ENCODE results near the gene LYPD6B.

Gene LYPD6B

GRCh38 chr2:149152469-149152953 lies 114.0 kb downstream of the LYPD6B start:
- Histone ChIP-seq H3K27me3 (ENCODE audit: control insufficient read depth, insufficient read depth, low read length) (no peaks in the 10 kb centered on the region), H3K4me1 (ENCODE audit: control insufficient read depth, insufficient read depth, low read length) (no peaks in the 10 kb centered on the region), H3K27ac (ENCODE audit: low read depth, low read length) (no peak overlapping the region), H3K4me3 (ENCODE audit: low read length) (no peak overlapping the region), H3K9ac (ENCODE audit: low read length) (no peak overlapping the region), H3K36me3 (ENCODE audit: control insufficient read depth, insufficient read depth, low read length) (no peaks in the 10 kb centered on the region)

DNA sequence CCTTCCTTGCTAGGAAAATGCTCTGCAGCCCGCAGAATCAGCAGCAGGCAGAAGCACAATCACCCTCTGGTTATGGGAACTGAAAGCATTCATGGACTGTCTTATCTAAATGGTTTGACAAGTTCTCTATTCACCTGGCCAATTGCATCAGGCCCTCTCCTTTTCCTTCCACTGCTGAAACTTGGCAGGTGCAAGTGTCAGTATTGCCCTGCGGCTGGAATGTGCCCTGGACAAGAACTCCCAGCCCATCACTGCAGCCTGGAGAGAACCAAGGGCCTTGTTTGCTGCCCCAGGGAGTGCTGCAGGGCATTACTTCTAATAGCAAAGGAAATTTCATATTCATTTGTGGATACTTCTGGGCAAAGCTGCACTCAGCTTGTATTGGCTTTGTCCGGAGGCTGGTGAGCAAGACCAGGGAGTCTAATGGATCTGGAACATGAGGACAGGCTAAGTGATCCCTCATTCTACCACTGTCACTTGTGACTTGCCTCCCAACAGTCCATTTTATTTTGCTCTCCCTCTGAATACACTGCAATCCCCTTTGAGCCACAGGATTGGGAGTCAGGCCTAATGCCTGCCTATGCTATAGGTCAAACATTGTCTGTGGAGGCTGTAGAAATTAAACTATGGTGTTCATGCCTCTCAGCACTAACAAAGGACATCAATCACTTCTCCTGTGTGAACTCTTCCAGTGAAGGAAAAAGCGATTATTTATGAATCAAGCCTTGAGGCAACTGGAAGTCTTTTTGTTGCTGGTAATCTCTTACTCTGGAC lies 116.9 kb downstream of the LYPD6B start:
- Histone ChIP-seq H3K9ac (ENCODE audit: low read length) (no peak overlapping the region), H3K4me3 (ENCODE audit: low read length) (no peak overlapping the region), H3K4me1 (ENCODE audit: control insufficient read depth, insufficient read depth, low read length) (no peaks in the 10 kb centered on the region), H3K36me3 (ENCODE audit: control insufficient read depth, insufficient read depth, low read length) (no peaks in the 10 kb centered on the region), H3K27ac (ENCODE audit: low read depth, low read length) (no peak overlapping the region), H3K27me3 (ENCODE audit: control insufficient read depth, insufficient read depth, low read length) (no peaks in the 10 kb centered on the region)

- Histone ChIP-seq H3K27ac (ENCODE audit: low read depth, low read length) (no peak overlapping the region), H3K4me1 (ENCODE audit: control insufficient read depth, insufficient read depth, low read length) (no peaks in the 10 kb centered on the region), H3K4me3 (ENCODE audit: low read length) (no peak overlapping the region), H3K9ac (ENCODE audit: low read length) (no peak overlapping the region), H3K36me3 (ENCODE audit: control insufficient read depth, insufficient read depth, low read length) (no peaks in the 10 kb centered on the region), H3K27me3 (ENCODE audit: control insufficient read depth, insufficient read depth, low read length) (no peaks in the 10 kb centered on the region)
Measured at GRCh38 chr2:149155988-149156387, 117.5 kb downstream of the LYPD6B start.

GRCh38 chr2:149156971-149157740 lies 118.7 kb downstream of the LYPD6B start:
- no peak overlapping the region for H3K27ac ChIP-seq (ENCODE audit: low read depth, low read length)
- H3K4me1 ChIP-seq (ENCODE audit: control insufficient read depth, insufficient read depth, low read length) = no peaks in the 10 kb centered on the region
- H3K36me3 ChIP-seq (ENCODE audit: control insufficient read depth, insufficient read depth, low read length) = no peaks in the 10 kb centered on the region
- no peaks in the 10 kb centered on the region for H3K27me3 ChIP-seq (ENCODE audit: control insufficient read depth, insufficient read depth, low read length)
- H3K9ac ChIP-seq (ENCODE audit: low read length) = no peak overlapping the region
- H3K4me3 ChIP-seq (ENCODE audit: low read length) = no peak overlapping the region

DNA sequence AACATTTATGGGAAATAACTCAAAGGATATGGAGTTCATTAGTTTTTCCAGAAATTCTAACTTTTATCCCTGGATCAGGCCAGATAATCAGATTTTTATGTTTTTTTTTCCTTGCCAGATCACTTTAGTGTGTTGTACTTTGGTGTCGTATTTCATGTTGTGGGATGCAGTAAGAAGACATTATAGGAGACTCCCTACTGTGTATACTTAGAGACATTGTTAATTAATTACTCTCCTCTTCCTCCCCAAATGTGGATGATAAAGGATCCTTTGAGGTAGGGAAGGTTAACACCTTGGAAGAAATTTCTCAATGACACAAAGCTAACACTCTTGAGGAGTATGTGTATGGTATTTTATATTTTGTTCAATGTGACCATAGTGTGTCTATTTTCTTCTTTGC lies 120.5 kb downstream of the LYPD6B start:
- Histone ChIP-seq H3K36me3 (ENCODE audit: control insufficient read depth, insufficient read depth, low read length) (no peaks in the 10 kb centered on the region), H3K9ac (ENCODE audit: low read length) (no peak overlapping the region), H3K4me3 (ENCODE audit: low read length) (no peak overlapping the region), H3K27ac (ENCODE audit: low read depth, low read length) (no peak overlapping the region), H3K4me1 (ENCODE audit: control insufficient read depth, insufficient read depth, low read length) (no peaks in the 10 kb centered on the region), H3K27me3 (ENCODE audit: control insufficient read depth, insufficient read depth, low read length) (no peaks in the 10 kb centered on the region)

- no peaks in the 10 kb centered on the region for H3K27me3 ChIP-seq (ENCODE audit: control insufficient read depth, insufficient read depth, low read length)
Measured at GRCh38 chr2:149160195-149160594, 121.7 kb downstream of the LYPD6B start.

DNA sequence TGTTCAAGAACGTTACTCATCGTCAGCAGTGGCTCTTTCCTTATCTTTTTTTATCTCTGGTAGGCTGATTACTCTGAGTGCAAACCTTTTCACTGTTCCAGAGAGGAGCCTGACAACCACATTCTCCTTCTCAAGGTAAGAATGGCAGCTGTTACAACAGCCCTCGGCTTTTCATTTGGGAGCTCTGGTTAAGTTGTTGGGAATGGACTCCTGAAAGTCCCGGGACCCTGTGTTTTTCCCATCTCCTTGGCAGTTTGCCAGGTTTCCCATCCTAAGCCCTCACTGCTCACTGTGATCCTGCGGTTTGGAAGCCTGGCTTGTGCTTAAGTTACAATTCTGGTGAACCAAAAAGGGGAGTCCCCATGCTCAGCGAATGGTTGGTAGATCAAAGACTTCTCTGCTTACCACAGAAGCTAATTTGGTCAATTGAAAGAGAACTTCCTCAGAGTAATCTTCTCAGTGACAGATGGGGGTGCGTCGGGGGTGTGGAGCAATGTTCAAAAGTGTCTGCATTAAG lies 122.3 kb downstream of the LYPD6B start:
- H3K27me3 ChIP-seq (ENCODE audit: control insufficient read depth, insufficient read depth, low read length) = no peaks in the 10 kb centered on the region
- no peaks in the 10 kb centered on the region for H3K4me1 ChIP-seq (ENCODE audit: control insufficient read depth, insufficient read depth, low read length)
- H3K9ac ChIP-seq (ENCODE audit: low read length) = no peak overlapping the region
- H3K36me3 ChIP-seq (ENCODE audit: control insufficient read depth, insufficient read depth, low read length) = no peaks in the 10 kb centered on the region
- no peak overlapping the region for H3K27ac ChIP-seq (ENCODE audit: low read depth, low read length)
- H3K4me3 ChIP-seq (ENCODE audit: low read length) = no peak overlapping the region

More at GRCh38 chr2:149160195-149160594, 121.7 kb downstream of the LYPD6B start:
- Histone ChIP-seq H3K27ac (ENCODE audit: low read depth, low read length) (no peak overlapping the region), H3K4me3 (ENCODE audit: low read length) (no peak overlapping the region), H3K9ac (ENCODE audit: low read length) (no peak overlapping the region), H3K4me1 (ENCODE audit: control insufficient read depth, insufficient read depth, low read length) (no peaks in the 10 kb centered on the region), H3K36me3 (ENCODE audit: control insufficient read depth, insufficient read depth, low read length) (no peaks in the 10 kb centered on the region)

DNA sequence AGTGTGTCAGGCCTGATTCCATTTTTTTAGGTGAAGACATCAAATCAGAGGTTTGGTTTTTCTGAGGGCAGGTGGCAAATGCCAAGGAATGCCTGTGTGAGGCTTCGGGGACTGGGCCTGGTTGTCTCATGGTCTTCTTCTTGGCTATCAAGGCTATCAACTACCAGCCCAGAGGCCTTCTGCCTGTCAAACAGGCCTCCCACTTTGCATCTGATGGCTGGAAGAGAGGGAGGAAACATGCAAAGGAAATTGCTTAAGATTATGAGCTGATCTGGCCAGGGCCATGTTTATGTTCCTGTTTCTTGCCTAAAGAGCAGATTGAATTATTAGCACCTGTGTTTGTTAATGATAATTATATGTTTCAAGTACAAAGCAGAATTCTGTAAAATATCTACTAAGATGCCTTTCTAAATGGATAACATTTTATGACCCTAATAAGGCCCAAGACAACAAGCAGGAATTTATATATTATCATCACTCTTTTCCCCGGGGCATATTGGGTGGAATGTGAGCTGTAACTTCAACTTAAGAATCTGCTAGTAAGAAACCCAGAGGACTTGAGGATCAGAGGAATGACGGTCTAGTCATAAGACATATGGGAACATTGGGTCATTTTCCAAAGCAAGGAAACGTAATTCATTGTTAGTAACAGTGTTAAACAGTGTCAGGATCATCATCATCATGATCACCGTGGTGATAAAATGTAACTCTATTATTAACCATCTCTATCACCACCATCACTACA lies 123.2 kb downstream of the LYPD6B start:
- no peaks in the 10 kb centered on the region for H3K36me3 ChIP-seq (ENCODE audit: control insufficient read depth, insufficient read depth, low read length)
- H3K27me3 ChIP-seq (ENCODE audit: control insufficient read depth, insufficient read depth, low read length) = no peaks in the 10 kb centered on the region
- H3K4me3 ChIP-seq (ENCODE audit: low read length) = no peak overlapping the region
- no peaks in the 10 kb centered on the region for H3K4me1 ChIP-seq (ENCODE audit: control insufficient read depth, insufficient read depth, low read length)
- no peak overlapping the region for H3K27ac ChIP-seq (ENCODE audit: low read depth, low read length)
- no peak overlapping the region for H3K9ac ChIP-seq (ENCODE audit: low read length)

DNA sequence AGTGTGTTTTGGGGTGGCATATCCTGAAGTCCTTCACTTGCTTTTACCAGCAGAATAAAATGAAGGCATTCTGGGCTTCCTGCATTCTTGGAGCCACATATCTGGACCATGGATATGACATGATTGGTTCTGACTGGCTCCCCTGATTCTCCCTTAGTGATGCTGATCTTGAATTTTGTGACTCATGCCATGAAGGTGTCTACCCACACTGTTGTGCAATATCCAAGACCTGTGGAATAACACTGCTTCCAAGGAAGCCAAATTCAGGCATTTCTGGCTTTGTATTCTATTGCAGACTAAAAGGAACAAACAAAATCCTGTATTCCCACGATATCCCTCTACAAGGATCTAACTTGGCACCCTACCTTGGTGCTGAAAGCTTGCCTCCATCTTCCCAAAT lies 125.8 kb downstream of the LYPD6B start:
- no peaks in the 10 kb centered on the region for H3K27me3 ChIP-seq (ENCODE audit: control insufficient read depth, insufficient read depth, low read length)
- H3K4me3 ChIP-seq (ENCODE audit: low read length) = no peak overlapping the region
- no peak overlapping the region for H3K9ac ChIP-seq (ENCODE audit: low read length)
- no peaks in the 10 kb centered on the region for H3K4me1 ChIP-seq (ENCODE audit: control insufficient read depth, insufficient read depth, low read length)
- H3K36me3 ChIP-seq (ENCODE audit: control insufficient read depth, insufficient read depth, low read length) = no peaks in the 10 kb centered on the region
- H3K27ac ChIP-seq (ENCODE audit: low read depth, low read length) = no peak overlapping the region

DNA sequence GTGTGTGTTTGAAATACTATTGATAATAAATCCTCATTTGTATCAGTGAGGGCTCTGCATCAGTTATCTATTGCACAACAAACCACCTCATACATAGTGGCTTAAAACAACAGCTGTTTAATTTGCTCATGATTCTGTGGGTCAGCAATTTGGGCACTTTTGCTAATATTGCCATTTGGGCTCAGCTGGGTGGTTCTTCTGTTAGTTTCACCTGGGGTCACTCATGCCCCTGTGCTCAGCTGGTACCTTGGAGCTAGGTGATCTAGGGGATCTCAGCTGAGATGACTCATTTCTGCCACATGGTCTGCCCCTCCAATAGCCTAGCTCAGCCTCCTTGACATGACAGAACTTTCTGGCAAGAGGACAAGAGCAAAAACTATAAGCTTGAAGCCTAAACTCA lies 126.3 kb downstream of the LYPD6B start:
- no peak overlapping the region for H3K27ac ChIP-seq (ENCODE audit: low read depth, low read length)
- no peaks in the 10 kb centered on the region for H3K27me3 ChIP-seq (ENCODE audit: control insufficient read depth, insufficient read depth, low read length)
- no peaks in the 10 kb centered on the region for H3K4me1 ChIP-seq (ENCODE audit: control insufficient read depth, insufficient read depth, low read length)
- H3K9ac ChIP-seq (ENCODE audit: low read length) = no peak overlapping the region
- H3K4me3 ChIP-seq (ENCODE audit: low read length) = no peak overlapping the region
- H3K36me3 ChIP-seq (ENCODE audit: control insufficient read depth, insufficient read depth, low read length) = no peaks in the 10 kb centered on the region

GRCh38 chr2:149167001-149167780 lies 128.7 kb downstream of the LYPD6B start:
- no peak overlapping the region for H3K9ac ChIP-seq (ENCODE audit: low read length)
- no peak overlapping the region for H3K4me3 ChIP-seq (ENCODE audit: low read length)
- H3K4me1 ChIP-seq (ENCODE audit: control insufficient read depth, insufficient read depth, low read length) = no peaks in the 10 kb centered on the region

More at GRCh38 chr2:149167001-149167780, 128.7 kb downstream of the LYPD6B start:
- Histone ChIP-seq H3K36me3 (ENCODE audit: control insufficient read depth, insufficient read depth, low read length) (no peaks in the 10 kb centered on the region), H3K27ac (ENCODE audit: low read depth, low read length) (no peak overlapping the region), H3K27me3 (ENCODE audit: control insufficient read depth, insufficient read depth, low read length) (no peaks in the 10 kb centered on the region)
